ENCODE results near the gene WDFY3. TPM values are rescaled to one million over a fixed set of nuclear protein-coding genes. Genes with fewer than 3 reads are reported as not detected.

WDFY3 gene
- total and polyA plus RNA-seq, 2 of the 13 experiments (the other 11 are each of a cell fraction or from before 2014, with no cell fraction given) = 16.7 to 24.5 TPM

Small RNA genes within 50 kb of the gene (small RNA-seq; reads per million reads assigned to genes)
- gene RN7SL552P (ENCODE audit: insufficient read depth in 2 of 3, insufficient read length in 3 of 3, low read depth in 2 of 3, low replicate concordance in 1 of 3) = 0.10 to 1.9 (median 0.65) reads per million in 3 experiments
- 0 reads per million in 3 experiments for gene RNU6-469P (ENCODE audit: insufficient read depth in 2 of 3, insufficient read length in 3 of 3, low read depth in 2 of 3, low replicate concordance in 1 of 3)
